Measurements from ENCODE around the gene ATP13A5.

Gene ATP13A5

DNA sequence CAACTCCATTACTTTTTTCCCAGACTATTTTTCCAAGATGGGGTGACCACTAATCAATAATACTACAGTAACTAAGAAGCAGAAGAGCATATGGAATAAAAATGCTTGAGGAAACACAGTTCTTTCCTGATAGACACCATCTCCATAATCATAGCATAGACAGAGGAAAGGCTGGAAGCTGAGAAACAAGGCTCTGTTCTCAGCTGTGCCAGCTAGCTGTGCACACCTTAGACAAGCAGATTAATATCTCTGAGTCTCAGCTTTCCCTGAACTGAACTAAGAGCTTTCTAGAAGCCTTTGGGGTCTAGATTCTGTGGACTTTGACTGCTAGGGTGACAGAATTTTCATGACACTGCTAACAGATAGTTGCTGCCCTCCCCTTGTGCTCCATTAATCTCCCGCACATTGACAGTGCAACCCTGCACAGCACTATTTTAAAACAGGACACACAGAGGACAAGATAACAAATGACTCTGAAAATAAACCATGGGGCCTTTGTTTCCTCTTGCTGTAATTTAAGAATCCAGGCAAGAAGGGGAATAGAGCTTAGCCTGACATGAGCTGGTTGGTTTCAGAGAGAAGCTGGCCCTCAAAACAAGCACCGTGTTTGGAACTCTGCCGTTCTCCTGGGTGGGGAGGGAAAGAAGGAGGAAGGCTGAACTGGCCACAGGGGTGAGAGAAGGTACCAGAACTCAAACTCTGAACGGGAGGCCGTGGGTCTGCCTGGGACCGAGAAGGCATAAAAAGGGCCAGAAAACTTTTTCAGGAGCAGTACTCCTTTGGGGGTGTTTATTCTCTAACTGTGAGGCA, 67.4 kb downstream of the ATP13A5 start:
- TF ChIP-seq, protein P1, sequence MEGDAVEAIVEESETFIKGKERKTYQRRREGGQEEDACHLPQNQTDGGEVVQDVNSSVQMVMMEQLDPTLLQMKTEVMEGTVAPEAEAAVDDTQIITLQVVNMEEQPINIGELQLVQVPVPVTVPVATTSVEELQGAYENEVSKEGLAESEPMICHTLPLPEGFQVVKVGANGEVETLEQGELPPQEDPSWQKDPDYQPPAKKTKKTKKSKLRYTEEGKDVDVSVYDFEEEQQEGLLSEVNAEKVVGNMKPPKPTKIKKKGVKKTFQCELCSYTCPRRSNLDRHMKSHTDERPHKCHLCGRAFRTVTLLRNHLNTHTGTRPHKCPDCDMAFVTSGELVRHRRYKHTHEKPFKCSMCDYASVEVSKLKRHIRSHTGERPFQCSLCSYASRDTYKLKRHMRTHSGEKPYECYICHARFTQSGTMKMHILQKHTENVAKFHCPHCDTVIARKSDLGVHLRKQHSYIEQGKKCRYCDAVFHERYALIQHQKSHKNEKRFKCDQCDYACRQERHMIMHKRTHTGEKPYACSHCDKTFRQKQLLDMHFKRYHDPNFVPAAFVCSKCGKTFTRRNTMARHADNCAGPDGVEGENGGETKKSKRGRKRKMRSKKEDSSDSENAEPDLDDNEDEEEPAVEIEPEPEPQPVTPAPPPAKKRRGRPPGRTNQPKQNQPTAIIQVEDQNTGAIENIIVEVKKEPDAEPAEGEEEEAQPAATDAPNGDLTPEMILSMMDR (conservative IDR thresholded peaks at IDR 0.05; ENCODE audit: low read depth, low read length) = no peak
- no peak overlapping the region for H3K4me3 ChIP-seq (ENCODE audit: low read depth, low read length)
- DNase-seq (ENCODE audit: low read depth) = no peak

DNA sequence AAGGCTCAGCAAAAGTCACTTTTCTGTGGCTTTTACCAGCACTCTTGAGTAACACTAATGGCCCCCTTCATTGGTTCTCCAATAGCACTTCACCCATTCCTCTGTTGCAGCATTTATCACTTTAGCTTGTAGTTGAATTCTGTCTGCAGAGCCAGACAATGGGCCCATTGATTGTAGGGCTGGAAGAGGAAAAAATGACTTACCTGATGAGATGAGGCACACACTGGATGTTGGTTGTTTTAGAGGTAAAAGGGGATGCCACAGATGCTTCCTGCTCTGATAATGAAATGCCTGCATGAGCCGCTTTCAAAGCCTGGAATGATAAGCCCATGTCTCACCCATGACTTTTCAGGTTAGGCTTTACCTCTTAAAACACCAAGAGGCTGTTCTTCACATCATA, 73.2 kb downstream of the ATP13A5 start:
- TF ChIP-seq, protein P1 (conservative IDR thresholded peaks at IDR 0.05; ENCODE audit: low read depth, low read length) = no peak
- no peak overlapping the region for H3K4me3 ChIP-seq (ENCODE audit: low read depth, low read length)
- no peak for DNase-seq (ENCODE audit: low read depth)

DNA sequence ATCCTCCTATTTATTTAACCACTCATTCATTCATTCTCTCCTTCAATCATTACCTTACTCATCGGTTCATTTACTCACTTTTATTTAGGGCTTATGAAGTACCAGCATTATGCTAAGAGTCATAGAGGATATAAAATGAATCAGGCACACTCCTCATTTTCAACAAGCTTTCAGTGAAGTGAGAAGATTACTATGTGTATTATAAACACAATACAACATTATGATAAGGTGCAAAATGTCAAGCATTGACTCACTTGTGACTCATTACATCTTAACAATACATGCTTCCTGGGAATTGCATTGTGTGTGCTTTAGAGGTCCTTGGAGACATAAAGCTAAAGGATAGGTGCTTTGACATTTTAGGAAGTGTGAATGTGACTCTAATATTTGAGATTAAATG, 77.1 kb downstream of the ATP13A5 start:
- no peak for DNase-seq (ENCODE audit: low read depth)
- H3K4me3 ChIP-seq (ENCODE audit: low read depth, low read length) = no peak overlapping the region
- TF ChIP-seq, protein P1 (conservative IDR thresholded peaks at IDR 0.05; ENCODE audit: low read depth, low read length) = no peak

DNA sequence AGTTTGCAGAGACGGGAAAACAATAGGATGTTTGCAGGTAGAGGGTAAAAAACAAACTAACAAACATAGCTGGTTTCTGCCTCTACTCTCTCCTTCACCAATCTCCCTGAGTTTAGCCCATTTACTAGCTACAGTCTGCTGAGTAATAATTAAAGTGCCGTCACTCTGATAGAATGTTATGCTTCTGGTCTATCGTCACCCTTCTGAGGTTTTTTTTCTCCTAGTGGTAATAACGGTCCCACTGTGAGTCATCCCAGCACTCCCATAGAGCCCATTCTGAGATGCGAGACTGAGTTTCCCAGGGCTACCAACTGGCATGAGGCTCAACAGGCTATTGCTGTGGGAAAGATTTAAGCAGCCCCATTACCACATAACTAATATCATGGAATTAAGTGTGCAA, 81.1 kb downstream of the ATP13A5 start:
- no peak overlapping the region for H3K4me3 ChIP-seq (ENCODE audit: low read depth, low read length)
- TF ChIP-seq, protein P1 (conservative IDR thresholded peaks at IDR 0.05; ENCODE audit: low read depth, low read length) = no peak
- DNase-seq (ENCODE audit: low read depth) = no peak

DNA sequence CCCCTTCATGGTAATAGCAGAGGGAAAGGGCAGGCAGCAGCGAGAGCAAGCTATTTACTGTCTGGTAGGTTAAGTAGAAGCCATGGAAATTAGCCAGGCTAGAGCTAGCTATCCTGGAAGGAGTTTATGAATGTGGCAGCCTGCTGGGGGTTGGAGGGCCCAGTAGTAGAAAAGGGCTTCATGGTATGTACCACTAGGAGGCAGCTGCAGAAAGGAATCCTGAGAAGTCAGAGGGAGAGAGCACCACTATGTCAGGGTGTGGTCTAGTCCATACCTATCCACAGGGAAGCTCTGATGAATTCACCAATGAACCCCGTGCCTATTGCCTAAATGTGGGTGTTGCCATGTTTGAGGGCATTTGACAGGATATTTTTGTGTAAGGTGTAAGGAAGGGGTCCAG, 82.6 kb downstream of the ATP13A5 start:
- no peak for DNase-seq (ENCODE audit: low read depth)
- no peak overlapping the region for H3K4me3 ChIP-seq (ENCODE audit: low read depth, low read length)
- TF ChIP-seq, protein P1 (conservative IDR thresholded peaks at IDR 0.05; ENCODE audit: low read depth, low read length) = no peak

DNA sequence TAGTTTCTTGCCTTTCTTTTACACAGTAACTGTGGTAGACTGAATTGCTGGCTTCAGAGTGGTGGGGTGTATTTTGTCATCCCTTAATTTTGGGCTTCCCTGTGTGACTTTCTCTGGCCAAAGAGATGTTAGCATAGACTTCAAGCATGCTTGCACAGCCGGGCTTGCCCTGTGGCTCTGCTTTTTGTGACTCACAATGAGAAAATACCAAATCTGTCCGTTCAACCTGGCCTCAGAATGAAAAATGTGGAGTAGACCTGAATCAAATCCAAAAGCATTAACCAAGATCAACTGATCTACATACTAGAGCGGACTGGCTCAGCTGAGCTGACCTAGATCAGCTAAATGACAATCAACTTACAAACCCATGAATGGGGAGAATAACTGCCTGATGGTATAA, 86.2 kb downstream of the ATP13A5 start:
- DNase-seq (ENCODE audit: low read depth) = no peak
- H3K4me3 ChIP-seq (ENCODE audit: low read depth, low read length) = no peak overlapping the region
- TF ChIP-seq, protein P1 (conservative IDR thresholded peaks at IDR 0.05; ENCODE audit: low read depth, low read length) = no peak
